ENCODE results near the gene BDH2.
A peak's percentile ranks its signal among the peaks of the same experiment; 100 is the strongest.

Gene BDH2

GRCh38 chr4:103079621-103080020 is 20.0 kb downstream of the BDH2 start:
- no peak for DNase-seq

GRCh38 chr4:103076747-103077347 is 22.8 kb downstream of the BDH2 start, which contains the start of gene SLC9B2:
TSS of gene SLC9B2 (minus strand) at chr4:103076761. CDS start at chr4:103067550, 9,211 bp downstream.
- peak; percentile 24 for DNase-seq

- DNase-seq = peak; percentile 69
Measured at GRCh38 chr4:103075894-103076746, 23.5 kb downstream of the BDH2 start.

- DNase-seq = no peak
Measured at GRCh38 chr4:103075435-103075893, 24.2 kb downstream of the BDH2 start.

- DNase-seq = no peak
Measured at GRCh38 chr4:103074744-103075434, 24.7 kb downstream of the BDH2 start.

GRCh38 chr4:103073792-103074438 is 25.7 kb downstream of the BDH2 start:
- DNase-seq = no peak

GRCh38 chr4:103067841-103068547 is 31.6 kb downstream of the BDH2 start:
- no peak for DNase-seq

- no peak for DNase-seq
Measured at GRCh38 chr4:103060453-103061148, 39.0 kb downstream of the BDH2 start.

- no peak for DNase-seq
Measured at GRCh38 chr4:103054030-103054429, 45.6 kb downstream of the BDH2 start.

GRCh38 chr4:103052779-103053178 is 46.9 kb downstream of the BDH2 start:
- no peak for DNase-seq

GRCh38 chr4:103052145-103052544 is 47.5 kb downstream of the BDH2 start:
- DNase-seq = no peak

- DNase-seq = no peak
Measured at GRCh38 chr4:103050736-103051436, 48.7 kb downstream of the BDH2 start.

GRCh38 chr4:103046416-103047290 is 53.0 kb downstream of the BDH2 start:
- peak; percentile 42 for DNase-seq

GRCh38 chr4:103044183-103044582 is 55.5 kb downstream of the BDH2 start:
- DNase-seq = no peak

GRCh38 chr4:103036169-103036568 is 63.5 kb downstream of the BDH2 start:
- no peak for DNase-seq

- no peak for DNase-seq
Measured at GRCh38 chr4:103032574-103032973, 67.1 kb downstream of the BDH2 start.

- DNase-seq = no peak
Measured at GRCh38 chr4:103030791-103031190, 68.8 kb downstream of the BDH2 start.

GRCh38 chr4:103029300-103029699 is 70.3 kb downstream of the BDH2 start:
- no peak for DNase-seq

Measured in CD4-positive, alpha-beta T cell treated with Interleukin-17A for 4 hours (primary cell).